GM21619 (cell line): ENCODE measurements around the gene LDLRAD3.
A peak's percentile ranks its signal among the peaks of the same experiment; 100 is the strongest.
"Not testable (repeated sequence)": the region's sequence is repeated elsewhere in the genome, so short reads cannot be mapped to it uniquely, and the experiment has no call there.

Source experiments
- ATAC-seq: cut with Tn5 transposase; IDR thresholded peaks from one replicate; pipeline ENCODE4 v1.9.1; 2021; ENCODE audit not compliant: unreplicated experiment

Gene LDLRAD3, protein sequence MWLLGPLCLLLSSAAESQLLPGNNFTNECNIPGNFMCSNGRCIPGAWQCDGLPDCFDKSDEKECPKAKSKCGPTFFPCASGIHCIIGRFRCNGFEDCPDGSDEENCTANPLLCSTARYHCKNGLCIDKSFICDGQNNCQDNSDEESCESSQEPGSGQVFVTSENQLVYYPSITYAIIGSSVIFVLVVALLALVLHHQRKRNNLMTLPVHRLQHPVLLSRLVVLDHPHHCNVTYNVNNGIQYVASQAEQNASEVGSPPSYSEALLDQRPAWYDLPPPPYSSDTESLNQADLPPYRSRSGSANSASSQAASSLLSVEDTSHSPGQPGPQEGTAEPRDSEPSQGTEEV

DNA sequence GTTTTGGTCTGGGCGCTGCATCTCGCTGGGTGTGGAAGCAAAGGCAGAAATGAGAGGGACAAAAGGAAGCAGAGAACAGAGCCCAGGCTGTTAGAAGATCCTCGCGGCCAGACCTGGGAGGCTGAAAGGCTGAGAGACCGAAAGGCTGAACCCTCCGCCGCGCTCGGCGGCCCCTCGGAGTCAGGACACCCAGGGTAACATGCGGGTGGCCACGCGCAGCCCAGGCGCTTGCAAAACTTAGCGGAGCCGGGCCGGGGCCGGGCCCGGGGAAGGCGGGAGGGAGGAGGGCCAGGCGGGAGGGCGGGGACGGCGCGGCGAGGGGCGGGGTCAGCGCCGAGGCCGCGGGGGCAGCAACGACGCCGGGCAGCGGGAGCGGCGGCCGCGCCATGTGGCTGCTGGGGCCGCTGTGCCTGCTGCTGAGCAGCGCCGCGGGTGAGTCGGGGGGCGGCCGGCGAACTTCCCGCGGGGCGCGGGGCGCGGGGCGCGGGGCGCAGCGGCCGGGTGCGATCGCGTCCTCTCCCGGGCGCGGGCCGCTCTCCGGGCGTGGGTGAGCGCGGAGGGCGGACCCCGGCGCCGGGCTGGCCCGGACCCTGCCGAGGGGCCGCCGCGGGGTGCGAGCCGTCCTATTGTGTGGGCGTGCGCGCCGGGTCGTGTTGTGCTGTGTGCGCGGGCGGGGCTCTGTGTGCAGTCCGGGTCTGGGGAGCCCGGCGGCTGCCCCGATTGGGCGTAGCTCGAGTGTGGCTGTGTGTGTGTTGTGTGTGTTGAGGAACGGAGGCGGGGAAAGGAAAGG is at the start of gene LDLRAD3:
Gene LDLRAD3 (plus strand): TSS at position 350 of the 790 bp plus-strand sequence. CDS start 37 bp downstream, at position 387.
- ATAC-seq = peak; percentile 70

DNA sequence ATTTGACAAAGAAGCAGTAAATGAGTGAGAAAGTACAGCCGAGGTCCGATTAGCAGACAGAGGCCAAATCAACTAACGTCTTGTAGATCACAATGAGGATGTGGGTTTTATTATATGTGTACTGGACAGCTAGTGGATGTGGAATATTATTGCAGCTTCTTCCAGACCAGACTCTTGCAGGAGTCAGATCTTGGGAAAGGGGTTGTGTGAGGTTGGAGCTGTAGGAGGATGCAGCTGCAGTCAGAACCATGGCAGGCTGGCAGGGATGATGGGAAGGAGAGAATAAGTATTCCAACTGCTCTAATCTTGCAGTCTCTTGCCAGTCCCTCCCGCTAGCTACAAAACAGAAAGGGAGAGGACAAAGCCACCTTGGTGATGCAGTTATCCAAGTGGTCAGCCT is 46.8 kb upstream of the LDLRAD3 start:
- ATAC-seq = no peak

DNA sequence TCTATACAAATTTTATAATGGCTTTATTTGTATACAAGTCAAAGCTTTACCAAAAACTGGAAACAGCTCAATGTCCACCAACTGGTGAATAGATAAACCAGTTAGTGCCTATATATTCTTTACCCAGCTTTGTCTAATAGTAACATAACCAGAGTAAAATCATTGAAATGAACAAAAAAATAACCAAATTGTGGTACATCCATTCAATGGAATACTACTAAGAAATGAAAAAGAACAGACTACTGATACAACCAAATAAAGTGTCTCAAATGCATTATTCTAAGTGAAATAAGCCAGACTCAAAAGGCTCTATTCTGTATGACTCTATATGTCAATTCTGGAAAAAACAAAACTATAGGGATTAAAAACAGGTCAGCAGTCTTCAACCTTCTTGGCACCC is 40.9 kb upstream of the LDLRAD3 start:
- no peak for ATAC-seq

DNA sequence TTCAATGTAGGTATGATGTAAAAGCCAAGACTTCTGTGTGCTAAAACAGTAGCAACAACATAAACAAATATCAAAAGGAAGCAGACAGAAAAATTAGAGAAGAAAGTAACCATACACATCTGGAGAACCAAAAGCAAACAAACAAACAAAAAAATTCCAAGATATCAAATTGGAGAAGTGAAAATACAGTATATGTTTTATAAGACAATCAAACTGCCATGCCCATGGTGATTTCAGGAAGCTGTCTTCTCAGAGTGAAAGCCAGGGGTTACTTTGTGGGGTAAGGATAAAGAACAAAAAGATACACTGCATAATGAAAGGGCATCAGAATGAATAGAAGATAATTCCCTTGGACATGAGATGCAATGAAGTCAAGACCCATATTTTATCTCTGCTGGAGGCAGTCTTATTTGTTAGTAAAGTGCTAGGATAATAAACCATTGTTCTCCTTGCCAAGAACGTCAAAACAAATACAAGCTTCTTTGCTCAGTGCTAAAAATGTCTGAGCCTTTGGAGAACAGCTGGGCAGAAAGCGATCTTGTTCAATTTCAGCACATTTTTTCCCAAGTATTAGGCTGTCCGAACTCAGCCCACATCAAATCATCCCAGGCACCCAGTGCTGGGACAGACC is 38.1 kb upstream of the LDLRAD3 start:
- no peak for ATAC-seq

DNA sequence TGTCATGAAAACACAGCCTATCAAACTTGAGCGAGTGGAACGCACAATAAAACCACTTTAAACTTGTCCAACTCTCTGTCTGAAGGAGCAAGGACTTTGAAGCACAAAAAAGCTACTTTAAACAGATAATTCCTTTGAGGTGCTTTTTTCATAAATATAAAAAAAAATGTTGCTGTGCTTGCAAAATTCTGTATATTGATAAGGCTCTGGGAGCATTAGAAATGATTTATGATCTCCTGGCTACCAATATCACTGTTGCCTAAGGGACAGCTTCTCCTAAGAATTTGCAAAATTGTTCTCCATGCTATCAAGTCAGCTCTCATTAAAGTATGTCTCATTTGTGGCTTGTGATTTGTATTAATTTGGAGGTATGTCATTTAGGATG is 37.6 kb upstream of the LDLRAD3 start:
- no peak for ATAC-seq

DNA sequence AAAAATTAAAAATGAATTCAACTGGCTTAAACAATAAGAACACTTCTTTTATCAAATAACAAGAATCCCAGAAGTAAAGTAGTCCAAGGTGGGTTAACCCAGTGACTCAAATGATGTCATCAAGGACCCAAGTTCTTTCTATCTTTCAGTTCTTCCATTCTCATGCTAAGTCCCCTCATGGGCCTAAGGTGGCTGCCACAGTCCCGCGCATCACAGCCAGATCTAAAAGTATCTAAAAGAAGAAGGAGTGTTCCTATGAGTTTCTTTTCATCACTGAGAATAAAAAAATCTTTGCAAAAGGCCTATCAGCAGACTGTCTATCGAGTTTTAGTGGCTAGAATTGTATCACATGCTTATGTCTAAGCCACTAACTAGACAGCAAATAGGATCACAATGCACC is 37.2 kb upstream of the LDLRAD3 start:
- ATAC-seq = no peak

DNA sequence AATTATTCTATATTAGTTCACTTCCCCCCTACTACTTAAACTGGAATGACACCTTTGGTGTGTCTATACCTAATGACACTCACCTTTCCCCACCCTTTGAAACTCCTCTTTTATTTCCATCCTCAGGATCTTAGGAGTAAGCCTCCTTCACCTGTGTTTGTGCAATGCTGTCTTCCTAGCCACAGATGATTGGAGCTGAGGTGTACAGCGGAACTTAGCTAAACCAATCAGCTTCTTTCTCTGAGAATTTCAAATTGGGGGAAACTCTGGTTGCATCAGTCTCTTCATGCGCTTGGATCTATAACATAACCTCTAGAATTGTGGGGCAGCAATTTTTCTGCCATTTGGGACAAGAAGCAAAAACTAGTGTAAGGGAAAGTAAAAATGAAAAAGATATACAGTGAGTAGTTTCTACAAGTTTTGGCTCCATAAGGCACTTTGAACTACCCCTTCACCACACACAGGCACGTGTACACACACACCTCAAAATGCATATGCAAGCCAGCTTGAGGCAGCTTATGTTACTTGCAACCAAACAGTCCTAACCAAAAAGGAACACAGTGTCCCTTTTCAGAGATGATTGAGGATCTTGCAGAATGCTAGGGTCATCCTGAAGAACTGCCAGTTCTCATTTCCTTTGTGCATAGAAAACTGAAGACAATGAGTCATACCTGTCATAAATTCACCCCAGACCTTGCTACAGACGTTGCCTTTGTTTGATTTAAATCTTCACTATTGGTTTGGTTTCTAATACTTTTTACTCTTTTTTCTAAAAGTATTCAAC is 36.0 kb upstream of the LDLRAD3 start:
- ATAC-seq = peak; percentile 74

DNA sequence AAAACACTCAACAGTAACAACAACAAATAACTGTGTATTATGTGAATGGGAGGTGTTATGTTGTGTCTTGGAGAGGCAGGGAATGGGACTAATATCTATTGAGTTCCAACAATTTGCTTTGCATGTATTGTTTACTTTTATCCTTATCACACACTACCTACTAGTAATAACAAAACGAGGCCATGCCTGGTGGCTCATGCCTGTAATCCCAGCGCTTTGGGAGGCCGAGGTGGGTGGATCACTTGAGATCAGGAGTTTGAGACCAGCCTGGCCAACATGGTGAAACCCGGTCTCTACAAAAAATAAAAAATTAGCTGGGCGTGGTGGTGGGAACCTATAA is 35.5 kb upstream of the LDLRAD3 start:
- ATAC-seq = peak; percentile 8

DNA sequence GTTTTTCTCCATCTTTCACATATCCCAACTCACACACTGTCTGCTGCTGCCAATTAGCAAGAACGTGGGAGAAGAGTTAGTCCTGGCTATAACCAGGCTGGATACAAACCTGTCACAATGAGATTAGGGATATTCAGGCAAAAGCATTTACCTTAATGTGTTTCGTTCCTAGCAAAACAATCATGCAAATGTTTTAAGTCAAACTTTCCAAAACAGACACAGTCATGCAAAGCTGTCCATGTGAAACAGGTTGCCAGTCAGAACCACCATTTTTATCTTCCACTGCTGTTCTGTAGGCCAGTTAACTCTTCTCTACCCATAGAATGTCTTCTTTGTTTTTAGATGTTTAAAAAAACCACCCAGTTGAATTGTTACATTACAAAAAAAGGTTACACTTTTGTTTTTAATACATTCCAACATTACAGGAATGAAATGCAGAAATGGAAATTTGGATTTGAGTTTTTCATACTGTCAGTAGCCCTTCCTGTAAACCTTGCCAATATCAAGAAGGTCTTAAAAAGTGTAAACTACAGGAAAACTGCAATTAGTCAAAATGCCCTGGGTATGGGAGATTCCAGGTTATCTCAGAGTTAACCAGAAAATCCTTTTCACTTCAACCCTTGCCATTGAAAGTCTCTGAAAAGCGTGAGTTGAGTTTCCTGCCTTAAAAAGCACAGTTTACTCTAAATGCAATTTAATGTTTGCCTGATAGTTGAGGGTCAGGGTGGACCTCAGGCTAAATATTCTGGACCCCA is 34.2 kb upstream of the LDLRAD3 start:
- no peak for ATAC-seq

DNA sequence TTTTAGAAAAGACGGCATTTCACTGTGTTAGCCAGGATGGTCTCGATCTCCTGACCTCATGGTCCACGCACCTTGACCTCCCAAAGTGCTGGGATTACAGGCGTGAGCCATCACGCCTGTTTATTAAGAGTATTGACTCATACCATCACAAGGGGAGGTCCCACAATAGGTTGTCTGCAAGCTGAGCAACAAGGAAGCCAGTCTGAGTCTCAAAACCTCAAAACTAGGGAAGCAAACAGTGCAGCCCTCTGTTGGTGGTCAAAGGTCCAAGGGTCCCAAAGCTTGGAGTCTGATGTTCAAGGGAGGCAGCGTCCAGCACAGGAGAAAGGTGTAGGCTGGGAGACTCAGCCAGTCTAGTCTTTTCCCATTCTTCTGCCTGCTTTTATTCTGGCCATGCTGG is 32.8 kb upstream of the LDLRAD3 start:
- ATAC-seq = no peak

DNA sequence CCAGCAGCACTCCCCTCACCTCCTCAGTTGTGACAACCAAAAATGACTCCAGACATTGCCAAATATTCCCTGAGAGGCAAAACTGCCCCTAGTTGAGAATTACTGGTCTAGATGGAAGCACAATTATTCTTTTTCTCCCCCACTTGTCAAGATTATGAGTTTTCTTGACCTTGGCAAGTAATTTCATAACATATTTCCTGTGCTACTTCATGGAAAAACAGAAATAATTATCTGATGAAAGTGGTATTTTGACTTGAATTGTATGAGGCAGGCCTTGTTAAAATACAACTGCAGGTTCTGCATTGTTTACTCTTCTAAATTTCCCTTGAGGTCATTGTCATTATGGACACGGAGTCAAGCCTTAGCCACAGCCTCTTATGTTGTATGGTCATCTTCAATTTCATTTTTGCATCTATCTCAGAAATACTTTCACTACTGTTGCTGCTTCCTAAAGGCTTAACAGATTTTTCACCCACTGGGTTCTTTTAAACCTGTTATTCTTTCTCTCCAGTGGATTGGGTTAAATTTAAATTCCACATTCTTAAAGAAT is 32.2 kb upstream of the LDLRAD3 start:
- ATAC-seq = no peak

DNA sequence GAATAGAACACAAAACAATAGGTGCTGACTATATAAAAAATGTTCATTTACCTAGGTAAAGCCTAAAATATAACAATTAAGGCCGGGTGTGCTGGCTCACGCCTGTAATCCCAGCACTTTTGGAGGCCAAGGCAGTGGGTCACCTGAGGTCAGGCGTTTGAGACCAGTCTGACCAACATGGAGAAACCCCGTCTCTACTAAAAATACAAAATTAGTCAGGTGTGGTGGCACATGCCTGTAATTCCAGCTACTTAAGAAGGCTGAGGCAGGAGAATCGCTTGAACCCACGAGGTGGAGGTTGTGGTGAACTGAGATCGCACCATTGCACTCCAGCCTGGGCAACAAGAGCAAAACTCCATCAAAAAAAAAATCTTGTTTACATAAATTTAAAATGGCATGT is 31.4 kb upstream of the LDLRAD3 start:
- ATAC-seq = not testable (repeated sequence)

DNA sequence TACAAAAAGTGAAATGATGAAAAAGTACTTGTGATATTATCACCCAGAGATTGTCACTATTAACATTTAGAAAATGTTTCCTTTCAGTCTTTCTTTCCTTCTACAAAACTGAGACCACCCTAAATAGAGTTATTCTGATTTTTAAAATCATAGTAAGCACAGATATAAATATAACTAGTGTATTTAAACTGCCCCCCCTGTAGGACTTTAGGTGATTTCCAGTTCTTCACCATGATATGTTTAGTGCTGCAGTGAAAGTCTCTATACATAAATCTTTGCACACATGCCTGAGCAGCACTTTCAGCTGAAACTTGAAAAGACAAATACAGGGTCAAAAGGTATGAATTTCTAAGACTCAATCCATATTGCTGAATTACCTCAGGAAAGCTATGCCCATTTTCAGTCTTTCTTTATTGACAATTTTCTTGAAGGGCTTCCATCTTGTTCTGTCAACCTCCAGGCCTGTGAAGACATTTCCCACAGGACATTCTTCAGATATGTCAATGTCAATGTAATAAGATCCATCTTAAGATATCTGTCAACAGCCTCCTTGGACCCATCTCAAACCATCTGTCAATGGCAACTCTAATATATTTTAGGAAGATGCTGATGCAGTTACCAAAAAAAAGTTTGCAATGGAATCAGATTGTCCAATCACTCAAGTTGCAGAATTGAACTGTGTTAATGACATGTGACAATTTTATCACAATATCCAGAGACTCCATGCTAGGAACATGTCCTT is 30.8 kb upstream of the LDLRAD3 start:
- ATAC-seq = no peak

DNA sequence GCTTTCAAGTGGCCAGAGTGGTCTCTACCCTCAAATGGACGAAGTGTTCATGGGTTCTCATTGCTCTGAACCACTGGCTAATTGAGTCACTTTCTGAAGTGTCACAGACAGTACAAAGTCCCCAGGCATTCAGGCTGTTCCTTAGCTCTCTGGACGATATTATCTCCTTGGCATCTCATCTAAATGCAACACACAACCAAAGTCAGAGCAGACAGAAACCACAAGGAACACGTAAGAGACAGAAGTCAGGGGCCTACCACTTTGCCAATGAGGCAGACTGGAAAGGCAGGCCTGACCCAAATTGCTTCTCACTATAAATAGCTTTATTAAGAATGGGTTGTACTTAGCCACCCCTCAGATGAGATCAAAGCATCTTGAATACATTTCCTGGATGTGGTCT is 29.0 kb upstream of the LDLRAD3 start:
- ATAC-seq = no peak

DNA sequence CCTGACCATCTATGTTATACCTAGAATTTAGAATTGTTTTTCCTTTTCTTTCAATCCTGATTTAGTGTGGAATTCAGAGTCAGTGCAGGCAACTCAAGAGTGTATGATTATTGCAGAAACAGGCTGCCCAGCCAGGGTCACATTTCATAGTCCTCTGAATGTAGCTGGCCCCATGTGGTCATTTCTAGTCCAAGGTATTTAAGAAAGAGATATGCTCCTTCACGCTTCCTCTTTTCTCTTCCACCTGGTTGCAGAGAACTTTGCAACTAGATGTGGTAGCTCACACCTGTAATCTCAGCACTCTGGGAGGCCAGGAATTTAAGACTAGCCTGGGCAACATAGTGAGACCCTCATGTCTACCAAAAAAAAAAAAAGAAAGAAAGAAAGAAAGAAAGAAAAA is 27.6 kb upstream of the LDLRAD3 start:
- ATAC-seq = no peak

DNA sequence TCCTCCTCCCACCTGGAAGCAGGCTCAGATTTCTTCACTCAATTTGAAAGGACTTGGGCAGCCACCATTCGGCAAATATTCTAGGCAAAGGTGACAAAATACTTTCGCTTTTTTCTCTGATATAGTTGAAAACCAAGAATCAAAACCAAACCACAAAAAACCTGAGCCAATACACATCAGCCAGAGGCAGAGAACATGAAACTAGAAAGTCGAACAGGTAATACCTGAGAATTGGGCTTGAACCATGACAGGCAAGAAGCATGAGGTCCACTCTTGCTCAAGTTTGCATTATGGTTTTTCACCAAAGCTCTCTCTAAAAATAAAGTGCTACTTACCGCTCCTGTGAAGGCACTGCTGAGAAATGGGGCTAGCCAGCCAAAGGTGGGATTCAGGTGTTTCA is 26.2 kb upstream of the LDLRAD3 start:
- no peak for ATAC-seq

DNA sequence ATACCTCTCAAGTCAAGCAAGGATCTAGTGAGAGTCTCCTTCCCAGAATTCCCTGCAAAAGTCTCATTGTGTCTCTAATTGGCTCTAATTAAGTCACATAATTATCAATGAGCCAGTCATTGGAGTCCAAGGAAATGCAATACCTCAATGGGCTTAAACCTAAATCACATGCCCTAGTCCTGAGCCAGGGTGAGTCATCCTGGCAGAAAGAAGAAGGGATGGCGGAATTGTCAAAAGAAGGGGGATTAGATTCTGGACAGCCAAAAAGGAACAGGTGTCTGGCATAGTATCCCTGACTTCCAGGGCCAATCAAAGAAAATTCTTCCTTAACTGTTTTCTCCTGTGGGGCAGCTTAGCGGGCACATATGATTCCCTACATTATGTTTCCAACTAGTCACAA is 25.1 kb upstream of the LDLRAD3 start:
- ATAC-seq = no peak

DNA sequence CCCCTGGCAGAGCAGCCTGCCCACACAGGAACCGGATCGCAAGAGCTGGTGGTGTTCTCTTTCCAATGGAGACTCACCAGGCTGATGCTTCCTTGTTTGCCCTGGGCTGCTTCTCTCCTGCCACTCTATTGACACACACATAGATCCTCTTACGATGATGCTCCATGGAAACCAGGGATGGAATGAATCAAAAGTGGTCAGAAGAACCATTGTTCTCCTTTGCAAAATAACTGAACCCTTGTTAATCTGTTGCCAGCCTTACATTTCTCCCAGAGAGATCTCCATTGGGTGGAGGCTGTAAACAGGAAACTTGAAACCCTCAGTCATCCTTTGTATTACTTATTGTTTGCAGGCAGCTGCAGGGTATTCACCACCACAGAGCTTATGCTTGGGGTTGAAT is 24.6 kb upstream of the LDLRAD3 start:
- no peak for ATAC-seq

DNA sequence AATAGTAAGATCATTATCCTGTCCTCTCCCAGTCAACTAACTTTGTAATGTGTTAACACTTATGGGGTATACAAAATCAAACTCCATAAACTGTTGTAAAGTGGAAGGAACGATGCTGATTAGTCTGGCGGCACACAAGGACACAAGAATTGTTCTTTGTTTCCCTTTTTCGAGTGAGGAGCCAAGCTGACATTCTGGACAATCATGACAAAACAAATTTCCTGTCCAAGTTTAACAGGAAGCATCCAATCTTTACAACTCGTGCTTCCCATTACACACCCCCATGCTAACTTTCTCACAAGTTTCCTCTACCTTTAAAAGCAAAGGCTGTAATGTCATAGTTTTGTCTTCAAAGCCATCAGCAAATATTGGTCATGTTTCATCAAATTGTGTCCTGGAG is 20.4 kb upstream of the LDLRAD3 start:
- no peak for ATAC-seq

DNA sequence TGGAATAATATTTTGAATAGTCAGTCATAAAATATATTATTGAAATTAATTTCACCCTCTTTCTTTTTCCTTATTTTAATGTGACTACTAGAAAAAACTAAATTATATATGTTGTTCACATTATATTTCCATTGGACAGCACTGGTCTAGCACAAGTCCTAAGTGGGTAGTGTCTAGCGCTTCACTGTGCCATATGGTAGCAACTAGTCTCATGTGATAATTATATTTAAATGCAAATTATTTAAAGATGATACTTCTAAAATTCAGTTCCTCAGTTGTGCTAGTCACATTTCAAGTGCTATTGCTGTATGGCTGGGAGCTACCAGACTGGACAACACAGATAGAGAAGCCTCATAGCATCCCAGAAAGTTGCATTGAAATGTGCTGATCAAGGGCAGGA is 19.1 kb upstream of the LDLRAD3 start:
- no peak for ATAC-seq
